Right lobe of liver (tissue), 6 donors: Measurements from ENCODE around the gene PHKB. TPM values are rescaled to one million over a fixed set of nuclear protein-coding genes. Genes with fewer than 3 reads are reported as not detected.

Experiments used
- ATAC-seq, 4 donors: fragments of 200-7000 bp; cut with Tn5 transposase; one replicate each; pipeline ENCODE4 v1.9.1; 2020; ENCODE audit warnings: mild to moderate bottlenecking in 4 of 4, moderate library complexity in 4 of 4
- DNase-seq, 3 donors: peaks; one replicate each; pipeline ENCODE4 v3.0.0-alpha.2; 2020
- H3K27ac ChIP-seq, 3 donors: fragments of 200-600 bp; one replicate each; pipeline ENCODE4 v1.8.0; 2022
- H3K27me3 ChIP-seq, 2 donors: fragments of 200-600 bp; one replicate each; pipeline ENCODE4 v1.8.0; 2022
- H3K36me3 ChIP-seq, 4 donors: fragments of 200-600 bp; sonication (generic) in 1 of 4; one replicate each; pipeline versions ENCODE4 v1.5.1 to v1.8.0; 2017 to 2022; ENCODE audit warnings: control low read depth in 1 of 4
- H3K4me1 ChIP-seq, 4 donors: fragments of 200-600 bp; sonication (generic) in 1 of 4; one replicate each; pipeline versions ENCODE4 v1.5.1 to v1.8.0; 2017 to 2022; ENCODE audit warnings: control low read depth in 1 of 4
- H3K4me3 ChIP-seq, 3 donors: fragments of 200-600 bp; one replicate each; pipeline ENCODE4 v1.8.0; 2022
- H3K9me3 ChIP-seq, 4 donors: fragments of 200-600 bp; sonication (generic) in 1 of 4; one replicate each; pipeline versions ENCODE4 v1.5.1 to v1.8.0; 2017 to 2022; ENCODE audit warnings: control low read depth in 1 of 4
- POLR2A ChIP-seq: fragments of 450-650 bp; IDR thresholded peaks from one replicate; pipeline ENCODE4 v1.6.1; 2017; ENCODE audit warnings: antibody characterized with exemption, mild to moderate bottlenecking
- whole genome bisulfite sequencing: methylation state at CpG from one replicate; pipeline ENCODE4 v1.1.6; 2018; ENCODE audit warnings: low coverage, low lambda C conversion rate; ENCODE audit not compliant: insufficient coverage; ENCODE audit errors: missing lambda C conversion rate; 5-methylcytosine and 5-hydroxymethylcytosine counted together
- intact Hi-C, 2 donors: fragments of 100-400 bp; cut with DNase I; formaldehyde crosslinking; loops; one replicate each; pipeline versions ENCODE4 v1.11.2 to v1.14.1; 2022
- total RNA-seq, 6 experiments: library from RNA; depleted of rRNA in 2 of 6; stranded (reverse); fragments of >200 nt in 2 of 6; fragmentation: NEBNext Ultra II Directional in 3 of 6; extraction: Animal tissue kit (Norgen Biotek cat#: 25700) in 3 of 6; gene quantifications; one replicate each; pipeline versions ENCODE4 v1.1.0 to v1.2.4, GENCODE V29; 2016 to 2023
- TF ChIP-seq, protein P1 (sequence below), 4 donors: fragments of 200-600 bp in 3 of 4; fragments of 450-650 bp in 1 of 4; IDR thresholded peaks; one replicate each; pipeline versions ENCODE4 v1.5.1 to v1.8.0; 2016 to 2022; ENCODE audit warnings: antibody characterized with exemption in 4 of 4, mild to moderate bottlenecking in 2 of 4
- donor health status: DM: no; HTN: yes; CAD: no.
- donor health status: DM: no; HTN: no; CAD: no.
- donor health status: DM: no; HTN: no; CAD: no.
- donor health status: DM: no; HTN: yes; CAD: no.
- donor health status: DM: no; HTN: yes; CAD: no.

PHKB gene
- total RNA-seq, 6 experiments from 2014 or later = 28.9 to 45.3 (median 35.4) TPM

DNA sequence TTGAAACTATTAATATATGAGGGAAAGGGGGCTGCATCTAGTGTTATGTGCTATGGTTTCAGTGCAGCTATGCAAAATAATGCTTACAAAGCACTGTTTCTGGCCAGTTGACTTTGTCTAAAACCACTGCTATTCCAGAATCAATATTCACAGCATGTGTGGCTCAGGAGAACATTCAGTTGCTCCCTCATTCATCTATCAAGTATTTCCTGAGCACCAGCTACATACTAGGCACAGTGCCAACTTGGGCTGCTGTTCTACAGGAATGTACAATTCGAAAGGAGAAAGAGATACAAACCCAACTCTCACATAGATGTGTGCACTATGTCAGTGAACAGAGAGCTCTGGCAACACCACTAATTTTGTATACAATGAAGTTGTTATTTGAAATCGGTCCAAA lies 183.0 kb downstream of the PHKB start:
- H3K9me3 ChIP-seq = no peaks in the 10 kb centered on the region
- H3K27ac ChIP-seq = no peak overlapping the region
- ATAC-seq (peak; percentile 28 to 75 (median 46)), DNase-seq (peak in 1 of 3 donors; percentile 31)
- H3K4me1 ChIP-seq = no peaks in the 10 kb centered on the region
- H3K36me3 ChIP-seq = peaks cover 0 to 8% (median 2%) of the 10 kb centered on the region in 4 donors
- H3K4me3 ChIP-seq = no peak overlapping the region
- H3K27me3 ChIP-seq = no peaks in the 10 kb centered on the region
- WGBS = 41% methylated on average over 2 of the region's 2 CpGs
- intact Hi-C loops = no loop called here
- TF ChIP-seq, protein P1, sequence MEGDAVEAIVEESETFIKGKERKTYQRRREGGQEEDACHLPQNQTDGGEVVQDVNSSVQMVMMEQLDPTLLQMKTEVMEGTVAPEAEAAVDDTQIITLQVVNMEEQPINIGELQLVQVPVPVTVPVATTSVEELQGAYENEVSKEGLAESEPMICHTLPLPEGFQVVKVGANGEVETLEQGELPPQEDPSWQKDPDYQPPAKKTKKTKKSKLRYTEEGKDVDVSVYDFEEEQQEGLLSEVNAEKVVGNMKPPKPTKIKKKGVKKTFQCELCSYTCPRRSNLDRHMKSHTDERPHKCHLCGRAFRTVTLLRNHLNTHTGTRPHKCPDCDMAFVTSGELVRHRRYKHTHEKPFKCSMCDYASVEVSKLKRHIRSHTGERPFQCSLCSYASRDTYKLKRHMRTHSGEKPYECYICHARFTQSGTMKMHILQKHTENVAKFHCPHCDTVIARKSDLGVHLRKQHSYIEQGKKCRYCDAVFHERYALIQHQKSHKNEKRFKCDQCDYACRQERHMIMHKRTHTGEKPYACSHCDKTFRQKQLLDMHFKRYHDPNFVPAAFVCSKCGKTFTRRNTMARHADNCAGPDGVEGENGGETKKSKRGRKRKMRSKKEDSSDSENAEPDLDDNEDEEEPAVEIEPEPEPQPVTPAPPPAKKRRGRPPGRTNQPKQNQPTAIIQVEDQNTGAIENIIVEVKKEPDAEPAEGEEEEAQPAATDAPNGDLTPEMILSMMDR (IDR thresholded peaks at IDR 0.05) = no peak
- no peak for TF ChIP-seq POLR2A

DNA sequence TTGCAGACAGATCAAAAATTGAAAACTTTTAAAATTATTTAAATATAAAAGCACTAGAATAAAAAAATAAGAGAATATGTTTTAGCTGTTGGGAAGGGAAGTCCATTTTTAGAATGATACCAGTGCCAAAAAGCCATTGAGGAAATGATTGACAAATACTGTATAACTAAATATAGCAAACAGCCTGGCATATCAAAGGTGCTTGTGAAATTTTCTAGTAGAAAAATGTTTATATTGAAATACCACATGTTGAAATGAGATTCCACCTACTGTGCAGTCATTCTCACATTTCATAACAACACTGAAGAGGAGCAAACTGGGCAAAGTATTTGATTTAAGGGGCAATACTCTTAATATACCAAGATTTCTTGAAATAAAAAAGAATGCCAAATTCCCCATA lies 183.5 kb downstream of the PHKB start:
- intact Hi-C loops = no loop called here
- no peak overlapping the region for H3K27ac ChIP-seq
- ATAC-seq = peak in 1 of 4 donors; percentile 47

DNA sequence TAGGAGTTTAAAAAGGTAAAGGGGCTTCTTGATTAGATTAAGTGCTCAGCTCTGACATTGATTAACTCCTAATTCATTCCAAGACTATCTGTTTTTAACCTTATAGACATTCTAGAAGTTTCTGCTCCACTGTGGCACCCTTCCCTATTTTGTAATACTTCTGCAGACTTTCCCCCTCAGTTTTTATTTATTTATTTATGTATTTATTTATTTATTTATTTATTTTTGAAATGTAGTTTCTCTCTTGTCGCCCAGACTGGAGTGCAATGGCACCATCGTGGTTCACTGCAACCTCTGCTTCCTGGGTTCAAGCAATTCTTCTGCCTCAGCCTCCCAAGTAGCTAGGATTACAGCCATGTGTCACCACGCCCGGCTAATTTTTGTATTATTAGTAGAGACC lies 185.8 kb downstream of the PHKB start:
- Histone ChIP-seq H3K9me3 (no peaks in the 10 kb centered on the region), H3K36me3 (peaks cover 0 to 28% (median 4%) of the 10 kb centered on the region in 4 donors), H3K4me1 (no peaks in the 10 kb centered on the region), H3K27ac (no peak overlapping the region), H3K27me3 (no peaks in the 10 kb centered on the region), H3K4me3 (no peak overlapping the region)
- 86% methylated on average over 4 of the region's 4 CpGs for WGBS
- ATAC-seq (no peak), DNase-seq (no peak)
- TF ChIP-seq, protein P1 (IDR thresholded peaks at IDR 0.05) = no peak
- TF ChIP-seq POLR2A = no peak
- intact Hi-C loops = no loop called here

More for the DNA sequence above, 183.5 kb downstream of the PHKB start:
- Histone ChIP-seq H3K4me3 (no peak overlapping the region), H3K36me3 (peaks cover 0 to 8% (median 3%) of the 10 kb centered on the region in 4 donors), H3K27me3 (no peaks in the 10 kb centered on the region), H3K4me1 (no peaks in the 10 kb centered on the region), H3K9me3 (no peaks in the 10 kb centered on the region)
- DNase-seq = no peak
- TF ChIP-seq POLR2A = no peak
- TF ChIP-seq, protein P1 (IDR thresholded peaks at IDR 0.05) = no peak

DNA sequence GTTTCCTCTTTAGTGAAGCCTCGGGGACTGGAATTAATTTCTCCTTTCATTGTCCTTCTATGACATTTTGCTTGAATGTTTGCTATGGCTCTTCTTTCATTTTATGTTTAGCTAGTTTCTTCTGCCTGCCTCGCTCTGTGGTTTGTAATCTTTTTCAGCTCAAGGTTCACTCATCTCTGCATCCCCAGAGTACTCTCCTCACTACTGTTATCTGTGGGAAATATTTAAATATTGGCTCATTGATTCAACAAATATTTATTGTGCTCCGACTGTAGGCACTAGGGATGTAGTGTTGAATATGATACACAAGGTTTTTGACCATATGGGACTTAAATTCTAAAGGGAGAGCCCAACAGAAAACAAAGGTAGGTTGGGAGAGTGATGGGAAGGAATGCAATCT lies 195.9 kb downstream of the PHKB start:
- no peak overlapping the region for H3K4me3 ChIP-seq
- no peaks in the 10 kb centered on the region for H3K27me3 ChIP-seq
- no peaks in the 10 kb centered on the region for H3K9me3 ChIP-seq
- ATAC-seq = peak; percentile 70 to 90 (median 80)
- peaks cover 0 to 11% (median 5%) of the 10 kb centered on the region in 4 donors for H3K4me1 ChIP-seq
- H3K36me3 ChIP-seq = peaks cover 0 to 23% (median 6%) of the 10 kb centered on the region in 4 donors
- intact Hi-C loops = no loop called here
- TF ChIP-seq POLR2A = no peak
- TF ChIP-seq, protein P1 (IDR thresholded peaks at IDR 0.05) = no peak
- no peak for DNase-seq
- whole genome bisulfite sequencing = 24% methylated on average over 3 of the region's 3 CpGs
- H3K27ac ChIP-seq = no peak overlapping the region

DNA sequence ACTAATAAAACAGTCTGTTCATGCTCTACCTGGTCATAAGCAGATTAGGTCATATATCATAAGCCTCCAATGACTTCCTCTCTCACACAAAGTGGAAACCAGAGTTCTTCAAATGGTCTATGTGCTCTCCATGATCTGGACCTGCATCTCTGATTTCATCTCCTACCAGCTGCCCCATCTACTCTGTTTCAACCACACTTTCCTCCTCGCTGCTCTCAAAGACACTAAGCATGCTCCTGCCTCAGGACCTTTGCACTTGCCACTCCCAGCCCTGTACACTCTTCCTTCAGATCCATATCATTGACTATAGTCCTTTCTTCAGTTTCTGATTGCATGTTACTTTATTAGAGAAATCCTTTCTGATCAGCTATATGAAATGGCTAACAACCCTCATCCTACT lies 196.8 kb downstream of the PHKB start:
- 100% methylated on average over 1 of the region's 1 CpG for WGBS
- peaks cover 0 to 11% (median 5%) of the 10 kb centered on the region in 4 donors for H3K4me1 ChIP-seq
- DNase-seq = no peak
- no peaks in the 10 kb centered on the region for H3K27me3 ChIP-seq
- no peak overlapping the region for H3K4me3 ChIP-seq
- H3K9me3 ChIP-seq = no peaks in the 10 kb centered on the region
- no peak for ATAC-seq
- intact Hi-C loops = no loop called here
- no peak for TF ChIP-seq POLR2A
- TF ChIP-seq, protein P1 (IDR thresholded peaks at IDR 0.05) = no peak
- H3K36me3 ChIP-seq = peaks cover 0 to 20% (median 6%) of the 10 kb centered on the region in 4 donors
- no peak overlapping the region for H3K27ac ChIP-seq
